Mesendoderm (in vitro differentiated cells): ENCODE results near the gene SERPINC1.

Experiments
- small RNA-seq: library from polyadenylated mRNA; stranded (forward); fragments of <200 nt; extraction: miRNeasy Mini kit (QIAGEN cat#:217004); gene quantifications from one replicate; pipeline ENCODE3, GENCODE V24; 2013; ENCODE audit not compliant: insufficient read depth

Gene SERPINC1

Small RNA genes lying within 50 kb of the gene (small RNA-seq; reads per million reads assigned to genes)
- gene RNA5SP67: 2.5 reads per million, percentile 34 among the genes with 10 or more reads in this experiment
